ENCODE data around the gene ABRACL. TPM values are rescaled to one million over a fixed set of nuclear protein-coding genes. Genes with fewer than 3 reads are reported as not detected.
"Not testable (repeated sequence)": the region's sequence is repeated elsewhere in the genome, so short reads cannot be mapped to it uniquely, and the experiment has no call there.

The ABRACL gene
- total RNA-seq, 1 donor: 24.5 TPM

DNA sequence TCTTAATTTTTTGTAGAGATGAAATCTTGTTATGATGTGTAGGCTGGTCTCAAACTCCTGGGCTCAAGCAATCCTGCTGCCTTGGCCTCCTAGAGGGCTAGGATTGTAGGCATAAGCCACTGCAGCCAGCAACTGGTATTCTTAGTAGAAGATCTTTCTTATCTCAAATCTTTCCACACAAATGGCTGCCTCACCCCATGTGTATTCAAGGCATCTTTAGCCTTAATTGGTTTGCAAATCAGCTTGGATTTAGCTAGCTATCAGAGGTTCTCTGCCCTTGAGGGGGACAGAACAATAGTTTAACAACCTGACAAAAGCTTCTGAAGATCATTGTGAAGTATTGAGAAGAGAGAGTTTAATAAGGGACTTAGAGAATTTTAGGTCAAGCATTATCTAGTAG is 17.9 kb upstream of the ABRACL start:
- DNase-seq (ENCODE audit: low read depth in 2 of 3, low spot score in 2 of 3): no peak

DNA sequence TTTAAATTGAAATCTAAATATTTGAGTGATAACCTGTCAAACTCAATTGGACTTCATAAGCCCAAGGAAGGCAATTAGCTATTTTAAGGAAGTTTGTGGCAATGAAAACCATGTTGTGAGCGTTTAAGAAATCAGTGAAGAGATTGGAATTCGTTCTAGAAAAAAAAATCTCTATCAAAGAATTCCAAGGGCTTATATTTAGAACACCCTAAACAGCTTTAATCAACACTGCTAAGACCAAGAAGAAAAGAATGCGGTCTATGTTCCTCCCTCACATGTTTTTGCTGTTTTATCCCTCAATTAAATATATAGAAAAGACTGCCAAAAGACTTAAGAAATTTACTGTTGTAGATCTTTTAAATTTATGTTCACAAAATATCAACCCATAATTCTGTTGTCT is 16.6 kb upstream of the ABRACL start:
- no peak for DNase-seq (ENCODE audit: low read depth in 2 of 3, low spot score in 2 of 3)

DNA sequence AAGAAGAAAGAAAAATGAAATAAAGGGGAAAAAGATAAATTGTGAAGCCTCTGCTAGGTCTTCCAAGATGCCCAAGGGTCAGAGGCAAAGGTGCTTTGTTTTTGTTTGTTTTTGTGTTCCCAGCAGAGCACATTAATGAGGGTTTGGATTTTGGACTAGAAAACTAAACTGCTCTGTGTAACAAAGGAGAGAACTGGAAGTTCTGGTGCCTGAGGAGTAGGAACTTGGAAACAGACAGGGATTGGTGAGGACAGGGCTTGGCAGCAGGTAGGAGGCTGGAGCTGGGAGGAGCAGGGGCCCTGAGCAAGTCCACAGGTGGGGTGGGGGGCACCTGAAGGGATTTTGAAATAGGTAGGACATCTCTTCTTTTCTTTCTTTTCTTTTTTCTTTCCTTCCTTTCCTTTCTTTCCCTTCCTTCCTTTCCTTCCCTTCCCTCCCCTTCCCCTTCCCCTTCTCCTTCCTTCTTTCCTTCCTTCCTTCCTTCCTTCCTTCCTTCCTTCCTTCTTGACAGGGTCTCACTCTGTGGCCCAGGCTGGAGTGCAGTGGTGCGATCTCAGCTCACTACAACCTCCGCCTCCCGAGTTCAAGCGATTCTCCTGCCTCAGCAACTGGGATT is 15.3 kb upstream of the ABRACL start:
- DNase-seq (ENCODE audit: low read depth in 2 of 3, low spot score in 2 of 3): no peak

DNA sequence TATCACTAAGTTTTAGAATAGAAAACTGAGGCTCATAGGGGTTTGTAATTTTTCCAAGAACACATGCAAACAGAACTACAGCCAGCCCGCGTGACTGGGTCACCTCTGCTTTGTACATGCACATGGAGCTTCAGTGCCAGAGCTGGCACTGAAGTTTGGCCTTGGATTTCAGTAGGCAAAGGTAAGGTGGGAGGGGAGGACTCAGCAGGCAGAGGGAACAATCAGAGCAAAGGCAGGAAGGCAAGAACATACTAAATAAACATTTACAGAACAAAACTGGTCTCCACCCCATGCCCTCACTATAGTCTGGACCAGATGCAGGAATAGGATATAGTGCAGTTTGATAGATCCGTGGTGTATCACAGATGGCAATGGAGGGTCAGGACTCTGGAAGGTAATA is 13.6 kb upstream of the ABRACL start:
- no peak for DNase-seq (ENCODE audit: low read depth in 2 of 3, low spot score in 2 of 3)

DNA sequence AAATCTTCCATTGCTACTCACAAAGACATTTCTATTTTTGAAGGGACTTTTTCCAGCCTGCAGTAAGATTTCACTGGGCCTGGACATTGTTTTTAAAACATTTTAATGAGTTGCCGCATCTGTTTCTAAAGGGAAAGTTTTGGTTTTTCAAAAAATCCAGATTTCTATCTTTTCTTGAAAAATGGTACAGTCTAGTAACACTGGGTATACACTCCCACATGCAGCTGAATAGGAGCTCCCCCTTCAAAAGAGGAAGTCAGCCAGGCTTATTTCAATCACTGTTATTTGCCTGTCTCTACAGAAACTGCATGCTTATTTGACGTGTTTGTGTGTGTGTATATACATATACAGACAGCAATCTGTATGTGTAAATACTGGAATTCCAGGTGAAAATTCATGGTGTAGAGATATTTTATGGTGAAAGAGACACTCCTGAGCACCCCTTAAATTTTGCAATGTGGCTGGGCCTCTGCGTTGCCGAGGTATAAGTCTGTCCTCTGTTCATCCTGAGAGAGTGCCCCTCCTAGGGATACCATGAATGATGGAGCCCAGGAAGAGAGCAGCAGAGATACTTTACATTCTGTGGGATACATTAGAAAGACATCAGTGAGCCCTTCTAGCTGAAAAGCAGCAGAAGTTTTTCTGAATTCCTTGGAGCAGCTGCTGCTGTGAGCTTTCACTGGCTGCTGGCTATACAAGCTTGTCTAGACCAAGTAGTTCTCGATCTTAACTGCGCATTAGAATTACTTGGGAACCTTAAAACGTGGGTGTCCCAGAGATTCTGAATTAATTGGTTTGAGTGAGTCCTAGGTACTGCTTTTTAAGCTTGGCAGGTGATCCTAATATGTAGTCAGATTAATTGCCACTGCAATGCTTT is 12.0 kb upstream of the ABRACL start:
- DNase-seq (ENCODE audit: low read depth in 2 of 3, low spot score in 2 of 3): peak in 1 of 3 donors; percentile 52

DNA sequence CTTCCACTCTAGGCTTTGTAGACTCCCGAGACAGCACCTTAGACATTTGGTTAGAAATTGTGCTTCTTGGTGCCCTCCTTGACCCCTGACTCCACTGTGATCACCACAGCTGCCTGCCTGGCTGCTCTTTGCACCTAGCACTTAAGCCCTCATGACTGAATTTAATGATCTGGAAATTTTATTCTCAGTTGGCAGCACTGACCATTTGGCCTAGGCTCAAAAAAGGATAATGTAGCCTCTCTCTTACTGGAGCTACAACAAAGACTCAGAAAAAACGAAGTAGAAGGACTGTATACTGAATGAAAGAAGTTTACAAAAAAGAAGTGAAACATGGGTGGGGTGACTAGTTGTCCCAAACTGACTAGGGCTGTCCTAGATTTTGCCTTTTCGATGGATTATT is 11.3 kb upstream of the ABRACL start:
- no peak for DNase-seq (ENCODE audit: low read depth in 2 of 3, low spot score in 2 of 3)

DNA sequence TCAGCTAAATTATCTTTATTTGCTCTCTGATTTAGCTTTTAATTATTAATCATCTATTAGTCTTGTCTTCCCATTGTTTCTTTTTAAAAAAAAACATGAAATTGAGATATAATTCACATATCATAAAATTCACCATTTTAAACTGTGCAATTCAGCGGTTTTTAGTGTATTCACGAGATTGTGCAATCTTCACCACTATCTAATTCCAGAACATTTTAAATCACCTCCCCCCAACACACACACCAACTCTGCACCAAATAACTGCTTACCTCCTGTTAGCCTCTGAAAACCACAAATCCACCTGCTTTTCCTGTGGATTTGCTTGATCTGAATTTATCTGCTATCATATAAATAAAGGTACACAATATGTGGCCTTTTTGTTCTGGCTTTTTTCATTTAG is 8.8 kb upstream of the ABRACL start:
- DNase-seq (ENCODE audit: low read depth in 2 of 3, low spot score in 2 of 3): no peak

DNA sequence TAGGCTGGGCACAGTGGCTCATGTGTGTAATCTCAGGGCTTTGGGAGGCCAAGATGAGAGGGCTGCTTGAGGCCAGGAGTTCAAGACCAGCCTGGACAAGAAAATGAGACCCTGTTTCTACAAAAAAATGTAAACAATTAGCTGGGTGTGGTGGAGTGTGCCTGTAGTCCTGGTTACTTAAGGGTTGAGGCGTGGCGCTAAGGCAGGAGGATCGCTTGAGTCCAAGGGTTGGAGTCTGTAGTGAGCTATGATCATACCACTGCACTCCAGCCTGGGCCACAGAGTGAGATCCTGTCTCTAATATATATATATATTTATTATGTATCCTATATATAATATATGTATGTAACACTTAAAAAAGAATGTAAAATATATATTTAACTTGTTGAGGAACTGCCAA is 7.9 kb upstream of the ABRACL start:
- DNase-seq (ENCODE audit: low read depth in 2 of 3, low spot score in 2 of 3): no peak

DNA sequence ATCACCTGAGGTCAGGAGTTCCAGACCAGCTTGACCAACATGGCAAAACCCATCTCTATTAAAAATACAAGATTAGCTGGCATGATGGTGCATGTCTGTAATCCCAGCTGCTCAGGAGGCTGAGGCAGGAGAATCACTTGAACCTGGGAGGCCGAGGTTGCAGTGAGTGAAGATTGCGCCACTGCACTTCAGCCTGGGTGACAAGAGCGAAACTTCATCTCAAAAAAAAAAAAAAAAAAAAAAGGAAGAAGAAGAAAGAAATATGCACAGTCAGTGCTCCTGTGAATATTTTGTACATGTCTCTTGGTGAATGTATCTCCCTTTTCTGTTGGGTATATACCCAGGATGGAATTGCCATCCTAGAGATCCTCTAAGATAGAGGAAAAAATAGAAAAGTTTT is 3.1 kb upstream of the ABRACL start:
- not testable (repeated sequence) for DNase-seq (ENCODE audit: low read depth in 2 of 3, low spot score in 2 of 3)

DNA sequence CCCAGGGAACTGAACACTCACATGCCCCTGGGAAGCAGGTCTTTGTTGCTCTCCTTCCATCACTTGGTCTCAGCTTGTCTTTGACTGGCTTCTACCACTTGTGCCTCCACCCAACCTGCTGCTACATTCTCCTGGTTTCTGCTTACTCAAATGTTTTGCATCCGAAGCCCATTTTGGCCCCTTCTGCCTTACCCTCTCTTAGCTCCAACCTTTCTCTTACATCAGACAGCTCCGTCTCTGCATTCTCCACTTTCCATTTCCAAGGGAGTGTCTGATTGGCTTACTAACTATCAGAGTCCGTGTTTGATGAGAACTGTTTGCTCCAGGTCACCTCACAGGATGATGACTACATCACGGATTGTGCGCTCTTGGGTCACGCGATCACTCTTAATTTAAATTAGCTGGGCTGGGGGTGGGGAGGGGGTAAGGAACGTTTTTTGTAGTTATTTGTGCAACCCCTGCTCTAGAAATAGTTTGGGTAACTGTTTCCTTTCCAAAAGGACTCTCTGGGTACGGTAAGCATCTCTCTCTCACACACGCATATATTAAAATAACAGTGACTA is 844 bp upstream of the ABRACL start:
- DNase-seq (ENCODE audit: low read depth in 2 of 3, low spot score in 2 of 3): peak in 2 of 3 donors; percentile 64 to 79

DNA sequence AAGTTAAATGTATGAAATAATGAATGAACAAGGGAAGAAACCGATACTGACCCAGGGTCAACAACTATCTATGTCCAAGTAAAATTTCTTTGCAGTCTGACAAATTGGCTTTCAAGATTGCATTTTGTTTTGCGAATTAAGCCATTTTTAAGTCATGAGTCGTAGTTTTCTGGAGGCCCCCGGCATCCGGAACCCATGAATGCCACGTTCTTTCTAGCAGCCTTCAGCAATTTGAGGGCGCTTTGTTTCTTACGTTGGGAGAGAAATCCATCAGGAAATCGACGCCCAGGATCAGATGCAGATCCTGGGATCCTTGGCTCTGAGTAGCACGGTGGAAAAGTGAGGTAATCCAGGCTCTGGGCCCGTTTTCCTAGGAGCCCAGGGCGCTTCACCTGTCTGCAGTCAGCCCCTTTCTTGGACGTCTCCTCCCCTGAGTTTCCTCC is 309 bp upstream of the ABRACL start:
- peak; percentile 21 to 57 (median 26) for DNase-seq (ENCODE audit: low read depth in 2 of 3, low spot score in 2 of 3)

DNA sequence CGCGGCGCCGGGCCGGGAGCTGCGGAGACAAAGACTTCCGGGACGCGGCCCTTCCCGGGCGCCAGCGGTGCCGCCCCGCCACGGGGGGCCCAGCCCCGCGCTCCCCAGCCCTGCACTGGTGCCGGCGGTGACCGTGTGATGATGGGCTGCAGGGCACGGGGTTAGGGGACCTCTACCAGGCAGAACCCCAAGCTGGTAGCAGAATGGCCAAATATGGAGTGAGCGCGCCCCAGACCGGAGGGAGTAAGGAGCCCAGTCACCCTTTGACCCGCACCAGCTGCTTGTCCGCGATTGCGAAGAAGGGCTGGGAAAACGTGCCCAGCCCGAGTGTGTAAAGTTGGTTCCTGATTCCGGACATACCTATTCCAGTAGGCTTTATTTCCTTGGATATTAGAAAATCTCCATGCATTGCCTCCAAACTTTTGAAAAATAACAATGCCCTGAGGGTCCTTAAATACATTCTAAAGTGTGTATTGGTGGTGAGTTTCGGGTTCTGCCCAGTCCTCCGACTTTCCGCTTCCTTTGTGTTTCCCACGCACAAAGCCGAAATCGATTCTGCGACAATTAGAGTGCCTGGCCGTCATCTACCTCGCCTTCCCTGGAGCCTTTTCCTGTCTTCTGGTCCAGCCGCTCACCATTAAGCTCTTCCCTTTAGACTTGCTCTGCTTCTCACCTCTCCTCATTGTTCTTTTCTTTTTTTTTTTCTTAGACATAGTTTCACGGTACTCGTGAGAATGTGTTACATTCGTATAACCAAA is 1.1 kb downstream of the ABRACL start:
- DNase-seq (ENCODE audit: low read depth in 2 of 3, low spot score in 2 of 3): peak in 1 of 3 donors; percentile 25

DNA sequence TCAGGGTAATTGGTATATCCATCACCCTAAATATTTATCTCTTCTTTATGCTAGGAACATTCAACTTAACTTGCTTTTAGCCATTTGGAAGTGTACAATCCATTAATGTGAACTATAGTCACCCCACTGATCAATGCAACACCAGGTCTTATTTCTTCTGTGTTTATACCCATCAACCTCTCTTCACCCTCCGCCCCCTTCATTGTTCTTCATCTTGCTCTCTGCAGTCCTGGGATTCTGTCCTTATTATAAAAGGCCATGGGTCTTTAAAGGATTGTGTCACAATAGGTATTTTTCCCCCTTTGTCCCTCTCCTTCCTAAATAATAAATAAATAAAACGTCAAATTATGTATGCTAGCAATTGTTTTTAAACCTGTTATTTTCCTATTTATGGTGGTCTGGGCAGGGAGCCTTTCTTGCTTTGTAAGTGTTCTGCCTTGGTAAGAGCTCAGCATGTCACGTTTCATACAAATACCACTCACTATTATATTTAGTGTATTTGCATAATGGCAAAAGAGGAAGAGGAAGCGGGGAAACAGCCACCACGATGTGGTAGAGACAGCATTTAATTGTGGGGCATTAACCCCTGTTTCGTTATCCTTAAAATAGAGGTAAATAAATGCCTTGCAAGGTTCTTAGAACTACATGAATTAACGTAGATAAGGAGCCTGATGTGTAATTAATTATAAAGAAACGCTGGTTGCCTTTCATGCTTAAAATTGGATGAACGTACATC is 1.9 kb downstream of the ABRACL start:
- peak in 2 of 3 donors; percentile 59 to 81 for DNase-seq (ENCODE audit: low read depth in 2 of 3, low spot score in 2 of 3)

DNA sequence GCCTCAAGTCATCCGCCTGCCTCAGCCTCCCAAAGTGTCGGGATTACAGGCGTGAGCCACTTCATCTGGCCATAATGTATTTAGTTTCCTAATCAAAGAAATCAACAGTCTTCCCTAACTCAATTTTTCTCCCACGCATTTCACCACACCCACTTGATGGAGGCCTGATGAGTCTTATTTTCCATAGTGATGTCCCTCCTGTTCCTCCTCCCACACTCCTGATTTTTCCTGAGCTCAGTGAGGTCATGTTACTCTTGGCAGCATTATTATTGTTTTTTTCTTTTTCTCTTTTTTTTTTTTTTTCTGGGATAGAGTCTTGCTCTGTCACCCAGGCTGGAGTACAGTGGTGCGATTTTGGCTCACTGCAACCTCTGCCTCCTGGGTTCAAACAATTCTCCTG is 8.9 kb downstream of the ABRACL start:
- no peak for DNase-seq (ENCODE audit: low read depth in 2 of 3, low spot score in 2 of 3)

DNA sequence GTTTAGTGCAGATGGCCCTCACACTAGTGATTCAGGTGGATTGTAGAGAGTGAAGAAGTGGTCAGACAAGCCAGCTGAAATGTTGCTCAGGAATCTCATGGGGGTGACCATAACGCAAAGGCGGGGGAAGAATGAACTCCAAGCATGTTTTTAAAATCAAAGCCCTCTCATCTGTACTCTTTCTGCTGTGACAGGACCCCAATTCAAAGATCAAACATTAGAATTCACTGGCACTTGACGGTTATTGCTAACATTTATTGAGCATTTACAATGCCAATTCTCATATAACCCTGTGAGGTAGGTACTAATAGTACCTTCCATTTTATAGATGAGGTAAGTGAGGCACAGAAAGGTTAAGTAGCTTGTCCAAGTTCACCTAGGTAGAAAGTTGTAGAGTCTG is 15.7 kb downstream of the ABRACL start:
- DNase-seq (ENCODE audit: low read depth in 2 of 3, low spot score in 2 of 3): no peak

DNA sequence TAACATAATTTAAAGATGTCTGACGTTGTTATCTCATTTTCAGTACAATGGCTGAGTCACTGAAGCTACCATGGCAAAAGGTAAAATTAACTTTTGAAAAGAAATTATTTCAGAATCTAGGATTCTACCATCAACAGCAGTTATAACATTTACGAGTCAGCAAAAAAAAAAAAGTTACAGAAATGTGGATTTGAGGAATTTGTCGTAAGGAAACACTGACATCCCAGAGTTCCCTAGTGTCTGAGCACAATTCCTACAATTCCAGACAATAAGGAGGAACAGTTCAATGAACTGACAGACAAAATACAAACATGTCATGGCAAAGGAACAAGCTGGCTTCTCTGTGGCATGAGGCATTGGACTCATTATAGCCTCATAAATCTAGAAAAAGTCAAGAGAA is 19.1 kb downstream of the ABRACL start:
- no peak for DNase-seq (ENCODE audit: low read depth in 2 of 3, low spot score in 2 of 3)

DNA sequence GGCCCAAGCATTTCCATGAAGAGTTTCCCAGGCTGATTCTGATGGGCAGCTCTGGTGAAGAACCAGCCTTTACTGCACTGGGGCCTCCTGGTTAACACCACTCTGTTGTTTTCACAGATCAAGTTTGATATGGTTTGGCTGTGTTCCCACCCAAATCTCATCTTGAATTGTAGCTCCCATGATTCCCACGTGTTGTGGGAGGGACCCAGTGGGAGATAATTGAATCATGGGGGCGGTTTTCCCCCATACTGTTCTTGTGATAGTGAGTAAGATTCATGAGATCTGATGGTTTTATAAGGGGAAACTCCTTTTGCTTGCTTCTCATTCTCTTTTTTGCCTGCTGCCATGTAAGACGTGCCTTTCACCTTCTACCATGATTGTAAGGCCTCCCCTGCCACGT is 20.4 kb downstream of the ABRACL start:
- DNase-seq (ENCODE audit: low read depth in 2 of 3, low spot score in 2 of 3): not testable (repeated sequence)

DNA sequence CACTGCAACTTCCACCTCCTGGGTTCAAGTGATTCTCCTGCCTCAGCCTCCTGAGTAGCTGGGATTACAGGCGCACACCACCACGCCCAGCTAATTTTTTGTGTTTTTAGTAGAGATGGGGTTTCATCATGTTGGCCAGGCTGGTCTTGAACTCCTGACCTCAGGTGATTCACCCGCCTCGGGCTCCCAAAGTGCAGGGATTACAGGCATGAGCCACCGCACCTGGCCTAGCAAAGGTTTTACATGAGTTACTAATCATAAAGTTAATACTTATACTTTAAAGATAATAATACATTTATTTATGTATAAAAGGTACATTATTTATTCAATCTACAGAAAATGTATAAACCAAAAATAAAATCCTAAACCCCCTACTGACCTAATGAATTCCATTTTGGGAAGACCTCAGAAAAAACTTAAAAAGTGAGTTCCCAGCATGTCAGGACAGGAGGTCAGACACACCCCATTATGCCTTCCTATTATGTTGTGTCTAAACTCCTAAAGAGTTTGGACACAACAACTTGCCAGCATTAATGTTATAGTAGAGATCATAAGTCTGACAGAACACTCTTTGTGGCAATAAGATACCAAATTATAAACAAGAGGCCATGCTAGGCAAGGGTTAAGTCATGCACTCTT is 21.7 kb downstream of the ABRACL start:
- DNase-seq (ENCODE audit: low read depth in 2 of 3, low spot score in 2 of 3): not testable (repeated sequence)

DNA sequence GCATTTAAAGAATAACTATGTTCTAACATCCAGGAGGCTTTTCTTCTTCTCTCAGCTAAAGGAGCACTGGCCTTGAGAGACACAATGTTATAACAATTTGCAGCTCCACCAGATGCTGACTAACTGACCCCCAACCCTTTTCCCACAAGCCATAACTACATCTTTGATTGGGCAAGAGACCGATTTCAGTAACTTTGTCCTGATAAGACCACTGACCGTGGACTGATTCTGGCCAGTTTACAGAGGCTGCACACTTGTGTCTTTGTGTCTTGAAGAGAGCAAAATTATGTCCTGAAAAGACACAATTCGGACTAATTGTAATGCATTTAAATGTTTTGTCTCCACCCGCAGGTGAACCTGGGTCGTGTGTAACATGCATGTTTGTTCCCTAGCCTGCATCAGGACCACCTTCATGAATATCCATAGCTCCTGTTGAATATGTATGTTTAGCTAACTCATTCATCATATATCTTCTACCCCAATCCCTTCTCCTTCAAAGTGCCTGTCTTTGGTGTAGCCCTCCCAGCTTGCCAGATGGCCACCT is 22.3 kb downstream of the ABRACL start:
- peak in 1 of 3 donors; percentile 16 for DNase-seq (ENCODE audit: low read depth in 2 of 3, low spot score in 2 of 3)
